ENCODE data around the gene MAN2B1. TPM values are rescaled to one million over a fixed set of nuclear protein-coding genes. Genes with fewer than 3 reads are reported as not detected.

MAN2B1 gene
- total and polyA plus RNA-seq, 12 donors = 19.5 to 194 (median 113) TPM

- Histone ChIP-seq H3K9me3 (replicated peaks in 1 of 3) (no peaks in the 10 kb centered on the region), H3K27me3 (no peaks in the 10 kb centered on the region), H3K4me3 (peak overlapping the region; percentile 37 to 96 (median 61)), H3K27ac (peak overlapping the region in 4 of 5 donors; percentile 86 to 96 (median 94)), H3K36me3 (replicated peaks in 1 of 2) (peaks cover 0 to 28% of the 10 kb centered on the region in 2 donors), H3K4me1 (replicated peaks in 1 of 2) (peaks cover 17 to 36% of the 10 kb centered on the region in 2 donors)
- intact Hi-C loops (cut with DNase I) = loop anchor here (5.0 to 10.0 kb wide), 2 partner anchors 106 to 108 kb away; no protein-coding TSS in a partner anchor
- no peak for DNase-seq
- no peak for TF ChIP-seq CTCF (IDR thresholded peaks at IDR 0.05)
- TF ChIP-seq POLR2A (IDR thresholded peaks at IDR 0.05) = no peak
- 32 to 56% (median 38%) methylated on average over 3 to 26 of the region's 26 CpGs for WGBS, 4 donors
Observed at GRCh38 chr19:12670159-12670928, 3.8 kb upstream of the MAN2B1 start.

GRCh38 chr19:12669270-12670158 is 3.0 kb upstream of the MAN2B1 start:
- Histone ChIP-seq H3K27me3 (no peaks in the 10 kb centered on the region), H3K4me3 (peak overlapping the region; percentile 37 to 96 (median 61)), H3K4me1 (replicated peaks in 1 of 2) (peaks cover 17 to 36% of the 10 kb centered on the region in 2 donors), H3K36me3 (replicated peaks in 1 of 2) (peaks cover 0 to 19% of the 10 kb centered on the region in 2 donors), H3K9me3 (replicated peaks in 1 of 3) (no peaks in the 10 kb centered on the region), H3K27ac (peak overlapping the region; percentile 33 to 96 (median 94))
- peak; percentile 13 to 30 for TF ChIP-seq POLR2A (IDR thresholded peaks at IDR 0.05)
- no peak for TF ChIP-seq CTCF (IDR thresholded peaks at IDR 0.05)
- 0% methylated on average over 20 to 64 of the region's 64 CpGs for WGBS, 4 donors
- intact Hi-C loops (cut with DNase I) = loop anchor here (5.0 to 10.0 kb wide), 3 partner anchors 57 to 107 kb away; partner anchors contain the start of genes ZNF490 (in 1 of the 2) and ZNF791 (in 1 of the 2)
- peak; percentile 76 to 91 (median 83) for DNase-seq

GRCh38 chr19:12668932-12669269 is 2.4 kb upstream of the MAN2B1 start:
- H3K27ac ChIP-seq = peak overlapping the region; percentile 33 to 96 (median 94)
- H3K27me3 ChIP-seq = no peaks in the 10 kb centered on the region
- peak overlapping the region; percentile 37 to 96 (median 61) for H3K4me3 ChIP-seq
- H3K4me1 ChIP-seq (replicated peaks in 1 of 2) = peaks cover 17 to 36% of the 10 kb centered on the region in 2 donors
- intact Hi-C loops (cut with DNase I) = loop anchor here in 1 of 2 donors (5.0 kb wide), 1 partner anchor 57 kb away; the partner anchor contains the start of genes ZNF490 and ZNF791
- H3K36me3 ChIP-seq (replicated peaks in 1 of 2) = peaks cover 0 to 13% of the 10 kb centered on the region in 2 donors
- TF ChIP-seq CTCF (IDR thresholded peaks at IDR 0.05) (no peak), POLR2A (IDR thresholded peaks at IDR 0.05) (peak in 1 of 2 donors; percentile 16)
- no peaks in the 10 kb centered on the region for H3K9me3 ChIP-seq (replicated peaks in 1 of 3)
- peak; percentile 65 to 92 (median 80) for DNase-seq
- WGBS, 4 donors = 0 to 1% (median 0%) methylated on average over 13 to 24 of the region's 24 CpGs
